ENCODE measurements around the gene FCRL1. TPM values are rescaled to one million over a fixed set of nuclear protein-coding genes. Genes with fewer than 3 reads are reported as not detected.

FCRL1 gene
- total RNA-seq (2014; rRNA removed; shearing (Covaris generic)), result 0.28 TPM in 1 of 2 replicates, not detected in the other

GRCh38 chr1:157819896-157820295, at the start of gene FCRL1:
FCRL1 (minus strand) TSS chr1:157820120; CDS start chr1:157820037, 83 bp downstream.
- no peak for DNase-seq (ENCODE audit: low spot score)

- DNase-seq (ENCODE audit: low spot score), result no peak
Measured at GRCh38 chr1:157868654-157869053, 48.7 kb upstream of the FCRL1 start.

GRCh38 chr1:157862114-157863070, 42.5 kb upstream of the FCRL1 start:
- DNase-seq (ENCODE audit: low spot score), result no peak

GRCh38 chr1:157856538-157856937, 36.6 kb upstream of the FCRL1 start:
- DNase-seq (ENCODE audit: low spot score), result no peak

GRCh38 chr1:157852476-157852875, 32.6 kb upstream of the FCRL1 start:
- DNase-seq (ENCODE audit: low spot score), result no peak

- no peak for DNase-seq (ENCODE audit: low spot score)
Measured at GRCh38 chr1:157849229-157849875, 29.4 kb upstream of the FCRL1 start.

- DNase-seq (ENCODE audit: low spot score), result no peak
Measured at GRCh38 chr1:157844089-157844830, 24.3 kb upstream of the FCRL1 start.

GRCh38 chr1:157842939-157843338, 23.0 kb upstream of the FCRL1 start:
- DNase-seq (ENCODE audit: low spot score), result no peak

- DNase-seq (ENCODE audit: low spot score), result no peak
Measured at GRCh38 chr1:157841708-157842107, 21.8 kb upstream of the FCRL1 start, which contains the start of gene CD5L. CD5L (minus strand) TSS chr1:157841808; CDS start chr1:157841701, 107 bp downstream.

- DNase-seq (ENCODE audit: low spot score), result no peak
Measured at GRCh38 chr1:157838966-157839365, 19.0 kb upstream of the FCRL1 start.

- no peak for DNase-seq (ENCODE audit: low spot score)
Measured at GRCh38 chr1:157834430-157834829, 14.5 kb upstream of the FCRL1 start.

GRCh38 chr1:157833145-157833544, 13.2 kb upstream of the FCRL1 start:
- DNase-seq (ENCODE audit: low spot score), result no peak

GRCh38 chr1:157831968-157832626, 12.2 kb upstream of the FCRL1 start:
- no peak for DNase-seq (ENCODE audit: low spot score)

- DNase-seq (ENCODE audit: low spot score), result no peak
Measured at GRCh38 chr1:157830887-157831286, 11.0 kb upstream of the FCRL1 start.

GRCh38 chr1:157829711-157830110, 9.8 kb upstream of the FCRL1 start:
- DNase-seq (ENCODE audit: low spot score), result no peak

- DNase-seq (ENCODE audit: low spot score), result no peak
Measured at GRCh38 chr1:157829210-157829609, 9.3 kb upstream of the FCRL1 start.

GRCh38 chr1:157820299-157820698, 379 bp upstream of the FCRL1 start:
- no peak for DNase-seq (ENCODE audit: low spot score)

- no peak for DNase-seq (ENCODE audit: low spot score)
Measured at GRCh38 chr1:157819215-157819614, 705 bp downstream of the FCRL1 start.

- DNase-seq (ENCODE audit: low spot score), result no peak
Measured at GRCh38 chr1:157813269-157813668, 6.7 kb downstream of the FCRL1 start.

- DNase-seq (ENCODE audit: low spot score), result no peak
Measured at GRCh38 chr1:157806431-157807149, 13.3 kb downstream of the FCRL1 start.

- DNase-seq (ENCODE audit: low spot score), result no peak
Measured at GRCh38 chr1:157803851-157804250, 16.1 kb downstream of the FCRL1 start.

Measured in HT-29 (cell line).